Stimulated activated CD4-positive, alpha-beta T cell treated with anti-CD3 and anti-CD28 coated beads, TNF-alpha, amount 100 ng/mL, for 48 hours (primary cell): ENCODE measurements around the gene ACER3.
"Not testable (repeated sequence)": the region's sequence is repeated elsewhere in the genome, so short reads cannot be mapped to it uniquely, and the experiment has no call there.

Experiments used
- DNase-seq, 3 donors: peaks; one replicate each; pipeline ENCODE4 v3.0.0-alpha.2; 2020; ENCODE audit warnings: low read depth in 3 of 3

ACER3 gene

DNA sequence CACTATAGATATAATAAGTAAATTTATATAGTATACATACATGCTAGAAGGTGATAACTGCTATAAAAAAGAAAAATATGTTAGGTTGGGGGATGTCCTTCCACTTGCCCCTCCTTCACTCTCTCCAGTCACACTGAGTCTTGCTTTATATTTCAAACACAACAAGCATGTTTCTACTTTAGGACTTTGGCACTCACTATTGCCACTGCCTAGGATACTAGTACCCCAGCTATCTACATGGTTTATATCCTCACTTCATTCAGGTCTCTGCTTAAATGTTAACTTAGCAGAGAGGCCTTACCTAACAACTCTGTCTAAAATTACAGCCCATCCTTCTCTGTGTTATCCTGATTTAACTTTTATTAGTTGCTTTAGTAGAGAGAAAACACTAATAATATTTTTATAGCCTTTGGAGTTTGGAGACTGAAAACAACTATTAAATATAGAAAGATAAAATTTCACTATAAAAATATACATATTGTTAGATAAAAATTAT is 134.4 kb downstream of the ACER3 start:
- no peak for DNase-seq

- no peak for DNase-seq
These were observed 136.8 kb downstream of the ACER3 start for GRCh38 chr11:76997512-76997911.

DNA sequence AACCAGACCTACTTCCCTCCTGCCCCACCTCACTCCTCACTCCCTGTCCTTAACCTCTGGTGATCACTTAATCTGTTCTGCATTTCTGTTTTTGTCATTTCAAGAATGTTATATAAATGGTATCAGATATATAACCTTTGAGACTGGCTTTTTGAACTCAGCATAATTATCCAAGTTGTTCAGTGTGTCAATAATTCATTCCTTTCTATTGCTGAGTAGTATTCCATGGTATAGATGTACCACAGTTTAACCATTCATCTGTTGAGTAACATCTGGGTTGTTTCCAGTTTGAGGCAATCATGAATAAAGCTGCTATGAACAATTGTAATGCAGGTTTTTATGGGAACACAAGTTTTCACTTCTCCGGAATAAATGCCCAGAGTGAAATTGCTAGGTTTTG is 138.9 kb downstream of the ACER3 start:
- no peak for DNase-seq

GRCh38 chr11:77001613-77002012 is 140.9 kb downstream of the ACER3 start:
- no peak for DNase-seq

- no peak for DNase-seq
These were observed 142.1 kb downstream of the ACER3 start for GRCh38 chr11:77002776-77003175.

- DNase-seq, result no peak
These were observed 143.2 kb downstream of the ACER3 start for GRCh38 chr11:77003963-77004362.

- no peak for DNase-seq
These were observed 148.9 kb downstream of the ACER3 start for GRCh38 chr11:77009533-77010160.

DNA sequence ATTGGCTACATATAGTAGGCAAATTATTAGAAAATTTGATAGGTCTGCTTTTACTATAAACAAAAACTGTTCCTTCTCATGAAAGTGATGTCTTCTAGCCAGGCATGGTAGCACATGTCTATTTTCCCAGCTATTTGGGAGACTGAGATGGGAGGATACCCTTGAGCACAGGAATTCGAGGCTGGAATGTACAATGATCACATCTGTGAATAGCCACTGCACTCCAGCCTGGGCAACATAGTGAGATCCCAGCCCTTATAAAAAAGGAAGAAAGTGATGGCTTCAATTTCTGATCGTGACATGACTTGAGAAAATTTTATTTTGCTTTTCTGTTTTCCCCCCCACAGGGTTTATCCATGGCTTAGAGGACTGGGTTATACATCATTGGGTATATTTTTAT is 154.0 kb downstream of the ACER3 start:
- DNase-seq, result no peak

- not testable (repeated sequence) for DNase-seq
These were observed 157.7 kb downstream of the ACER3 start for GRCh38 chr11:77018396-77018924.

GRCh38 chr11:77019976-77020595 is 159.4 kb downstream of the ACER3 start:
- no peak for DNase-seq

DNA sequence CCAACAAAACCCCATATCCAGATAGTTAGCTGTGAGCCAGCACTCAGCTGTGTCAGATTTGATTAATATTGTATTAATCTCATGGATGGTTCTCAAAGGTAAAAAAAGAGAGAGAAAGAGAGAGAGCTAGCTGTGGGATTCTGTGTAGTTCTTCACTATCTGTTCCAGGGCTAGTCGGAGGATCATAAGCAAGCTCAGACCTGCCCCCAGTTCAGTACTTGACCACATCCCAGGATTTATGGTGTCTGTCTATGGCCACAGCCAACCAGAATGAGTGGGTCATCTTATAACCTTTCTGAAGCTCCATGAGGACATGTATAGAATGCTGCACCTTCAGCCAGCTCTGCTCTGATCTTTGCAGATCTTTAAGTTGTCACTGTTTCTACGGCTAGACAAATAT is 160.0 kb downstream of the ACER3 start:
- no peak for DNase-seq

DNA sequence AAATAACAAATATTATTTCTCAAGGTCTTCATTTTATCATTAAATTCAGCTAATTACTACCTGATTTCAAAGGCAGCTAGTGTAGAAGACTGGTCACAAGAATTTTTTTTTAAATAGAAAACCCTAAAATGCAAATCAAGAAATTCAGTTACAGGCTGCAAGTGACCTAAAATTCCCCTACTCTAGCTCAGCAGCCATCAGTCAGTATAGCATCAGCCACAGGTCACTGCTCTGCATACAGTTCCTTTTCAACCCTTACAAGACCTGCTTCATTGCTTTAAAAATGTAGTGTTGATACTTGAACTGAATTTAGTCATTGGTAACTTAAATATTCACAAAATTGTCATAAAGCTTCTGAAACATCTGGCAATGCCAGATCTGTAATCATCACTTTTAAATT is 164.0 kb downstream of the ACER3 start:
- DNase-seq, result no peak

DNA sequence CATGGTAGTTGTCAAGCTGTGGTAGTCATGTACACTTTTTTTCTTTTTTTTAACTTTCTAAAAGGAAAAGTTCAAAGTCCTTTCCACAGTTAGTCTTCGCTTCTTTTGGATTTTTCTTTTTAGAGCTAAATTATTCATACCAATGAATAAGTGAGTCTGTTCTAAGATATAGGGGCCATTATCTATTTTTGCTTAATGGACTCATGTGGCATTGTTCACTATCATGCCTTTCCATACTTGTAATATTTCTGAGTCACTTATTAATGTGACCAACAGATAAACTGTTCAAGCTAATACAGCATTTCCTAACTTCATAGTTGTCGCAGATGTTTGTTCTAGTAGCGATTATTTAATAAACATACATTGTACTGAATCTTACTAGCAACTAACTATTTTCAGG is 165.5 kb downstream of the ACER3 start:
- DNase-seq, result no peak

DNA sequence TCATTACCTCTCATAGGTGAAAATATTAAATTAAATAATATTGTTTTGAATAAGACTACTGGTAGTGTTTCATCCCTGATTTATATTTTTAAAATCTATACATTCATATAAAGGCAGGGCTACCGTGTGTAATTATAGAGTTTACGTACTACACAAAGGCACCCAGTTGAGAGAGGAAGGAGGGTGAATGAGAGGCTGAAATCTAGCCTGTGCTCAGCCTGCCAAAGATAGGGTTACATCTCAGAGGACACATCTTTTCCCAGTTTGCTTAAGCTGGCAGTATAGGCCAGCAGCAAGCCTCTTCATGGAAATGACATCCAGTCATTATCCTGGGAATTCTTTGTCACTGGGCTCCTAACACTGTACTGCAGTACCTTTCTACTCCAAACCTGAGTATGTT is 166.0 kb downstream of the ACER3 start:
- DNase-seq, result no peak

DNA sequence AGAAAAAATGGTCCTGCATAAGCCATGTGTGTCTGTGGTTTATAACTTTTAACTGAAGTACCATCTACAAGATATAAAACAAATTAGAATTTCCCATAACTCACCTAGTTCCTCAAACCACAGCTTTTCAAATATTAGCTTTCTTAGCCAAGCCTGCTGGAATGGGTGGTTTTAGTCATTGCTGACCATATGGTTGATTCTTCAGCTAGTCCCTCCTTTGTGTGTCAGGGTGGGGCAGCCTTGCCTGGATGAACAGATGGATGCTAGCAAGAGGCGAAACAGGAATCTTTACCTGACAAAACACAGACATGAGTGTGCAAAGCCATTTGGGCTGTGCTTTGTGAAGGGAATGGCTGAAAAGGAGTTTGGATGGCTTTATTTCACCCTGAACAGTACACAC is 166.6 kb downstream of the ACER3 start:
- no peak for DNase-seq

- DNase-seq, result no peak
These were observed 169.1 kb downstream of the ACER3 start for GRCh38 chr11:77029829-77030228.

DNA sequence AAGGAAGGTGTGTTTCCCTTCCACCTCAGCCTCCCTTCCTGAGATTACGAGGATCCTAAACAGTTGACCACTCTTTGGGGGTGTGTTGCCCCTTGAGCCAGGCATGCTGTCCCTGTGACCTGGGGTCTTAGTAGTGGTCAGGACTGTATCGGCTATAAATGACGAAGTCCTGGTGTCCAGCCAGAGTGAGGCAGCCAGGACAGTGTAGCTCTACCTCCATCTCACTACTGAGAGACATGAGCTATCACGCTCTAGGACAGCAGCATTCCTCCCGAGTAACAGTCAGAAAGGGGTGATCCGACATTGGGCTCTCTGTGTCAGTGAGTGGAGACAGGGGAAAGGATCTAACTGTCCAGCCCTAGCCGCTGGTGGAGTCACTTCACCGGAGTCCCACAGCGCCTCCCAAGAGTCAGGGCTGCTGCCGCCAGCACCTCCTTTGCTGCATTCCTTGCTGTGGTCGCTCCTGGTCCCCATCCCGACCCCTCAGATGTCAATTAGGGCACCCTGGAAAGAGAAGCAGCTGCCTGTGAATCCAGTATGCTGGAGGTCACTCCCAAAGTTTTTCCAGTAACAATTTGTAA is 170.2 kb downstream of the ACER3 start:
- no peak for DNase-seq

GRCh38 chr11:77031599-77031998 is 170.9 kb downstream of the ACER3 start:
- no peak for DNase-seq

- DNase-seq, result no peak
These were observed 174.3 kb downstream of the ACER3 start for GRCh38 chr11:77035039-77035438.

DNA sequence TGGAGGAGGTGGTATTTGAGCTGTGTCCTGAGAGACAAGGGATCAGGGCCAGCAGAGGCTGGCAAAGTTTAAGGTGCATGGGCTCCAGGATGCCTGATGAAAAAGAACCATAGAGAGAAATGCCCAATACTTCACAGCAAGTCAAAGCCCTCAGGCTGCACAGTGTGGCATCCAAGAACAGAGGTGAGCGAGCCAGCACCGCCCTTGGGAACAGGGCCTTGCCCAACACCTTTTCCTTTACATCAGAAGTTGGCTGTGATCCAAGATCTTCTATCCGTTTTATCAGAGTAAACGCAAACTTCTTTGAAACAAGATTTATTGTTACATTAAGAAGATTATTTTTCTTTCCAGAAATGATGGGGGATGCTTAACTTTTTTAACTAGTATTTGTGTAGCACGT is 174.9 kb downstream of the ACER3 start:
- DNase-seq, result no peak

- DNase-seq, result no peak
These were observed 175.7 kb downstream of the ACER3 start for GRCh38 chr11:77036398-77036797.

DNA sequence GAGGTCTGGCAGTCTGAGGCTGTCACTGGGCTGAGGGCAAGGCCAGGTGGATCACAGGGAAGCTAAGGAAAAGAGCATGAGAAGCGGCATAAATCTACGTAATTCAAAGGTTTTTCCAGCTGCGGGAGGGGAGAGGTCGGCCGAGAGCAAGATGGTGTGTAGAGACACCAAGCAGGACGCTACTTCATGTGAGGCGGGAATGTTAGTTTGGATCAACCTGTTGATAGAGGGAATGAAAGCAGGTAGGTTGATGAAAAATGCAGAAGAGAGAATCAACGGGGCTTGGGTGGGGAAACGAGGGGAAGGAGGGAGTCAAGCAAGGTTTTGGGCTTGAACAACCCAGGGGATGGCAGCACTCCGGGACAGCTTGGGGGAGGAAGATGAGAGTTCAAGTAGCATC is 176.3 kb downstream of the ACER3 start:
- no peak for DNase-seq
